Endometrium (tissue), 2 donors: ENCODE measurements around the gene HSPA9.

Experiments used
- FAIRE-seq: peaks from 2 replicates; lab custom pipeline; 2012; peaks lifted over from hg19 to GRCh38; lab: Jason Lieb, UNC
- donor health status: control.
- donor health status: control.

The HSPA9 gene

GRCh38 chr5:138575194-138576015 is at the start of gene HSPA9:
HSPA9 (minus strand) TSS chr5:138575401; CDS start chr5:138575318, 83 bp downstream.
- FAIRE-seq = peak; percentile 93

- no peak for FAIRE-seq
Measured at GRCh38 chr5:138623053-138623452, 47.9 kb upstream of the HSPA9 start.

- no peak for FAIRE-seq
Measured at GRCh38 chr5:138622051-138622450, 46.9 kb upstream of the HSPA9 start.

- FAIRE-seq = no peak
Measured at GRCh38 chr5:138620663-138621224, 45.5 kb upstream of the HSPA9 start.

GRCh38 chr5:138616508-138616907 is 41.3 kb upstream of the HSPA9 start:
- no peak for FAIRE-seq

GRCh38 chr5:138615461-138615860 is 40.3 kb upstream of the HSPA9 start:
- no peak for FAIRE-seq

- no peak for FAIRE-seq
Measured at GRCh38 chr5:138611678-138612218, 36.5 kb upstream of the HSPA9 start.

GRCh38 chr5:138610918-138611677 is 35.9 kb upstream of the HSPA9 start:
- FAIRE-seq = no peak

- FAIRE-seq = no peak
Measured at GRCh38 chr5:138610415-138610917, 35.3 kb upstream of the HSPA9 start.

GRCh38 chr5:138606378-138607064 is 31.3 kb upstream of the HSPA9 start:
- no peak for FAIRE-seq

GRCh38 chr5:138605254-138605972 is 30.2 kb upstream of the HSPA9 start:
- FAIRE-seq = no peak

- no peak for FAIRE-seq
Measured at GRCh38 chr5:138604176-138604785, 29.1 kb upstream of the HSPA9 start.

GRCh38 chr5:138603249-138603920 is 28.2 kb upstream of the HSPA9 start:
- no peak for FAIRE-seq

- no peak for FAIRE-seq
Measured at GRCh38 chr5:138602371-138603000, 27.3 kb upstream of the HSPA9 start.

GRCh38 chr5:138601444-138601843 is 26.2 kb upstream of the HSPA9 start:
- FAIRE-seq = no peak

- FAIRE-seq = no peak
Measured at GRCh38 chr5:138600446-138600845, 25.2 kb upstream of the HSPA9 start.

- no peak for FAIRE-seq
Measured at GRCh38 chr5:138597661-138598400, 22.6 kb upstream of the HSPA9 start.

- FAIRE-seq = no peak
Measured at GRCh38 chr5:138596105-138596881, 21.1 kb upstream of the HSPA9 start.
